SK-N-SH (cell line): ENCODE results near the gene ANKRD34B. TPM values are rescaled to one million over a fixed set of nuclear protein-coding genes. Genes with fewer than 3 reads are reported as not detected.

Experiments
- CTCF ChIA-PET: fragments of 300-600, 350-600 bp; formaldehyde crosslinking; extraction: SDS; loops from one replicate; lab custom pipeline; 2021; lab: Yijun Ruan, JAX
- POLR2A ChIA-PET: fragments of 350-600 bp; sonication (Branson Sonifier 250); formaldehyde crosslinking; extraction: SDS; loops from one replicate; lab custom pipeline; 2020; ENCODE audit warnings: antibody characterized with exemption, inconsistent platforms; lab: Yijun Ruan, JAX
- DNase-seq: peaks from one replicate; pipeline ENCODE4 v3.0.0; 2012
- H2AFZ ChIP-seq: fragments of 200-600 bp; sonication (generic); 2 replicates; pipeline ENCODE4 v1.8.1; 2016; ENCODE audit warnings: antibody characterized with exemption, mild to moderate bottlenecking, low read depth
- H3F3A ChIP-seq: fragments of 200-600 bp; sonication (generic); replicated peaks from 2 replicates; pipeline ENCODE3; 2016; ENCODE audit warnings: antibody characterized with exemption, mild to moderate bottlenecking; ENCODE audit not compliant: insufficient read depth
- H3K27ac ChIP-seq, 2 experiments: fragments of 200-500 bp in 1 of 2; fragments of 200-600 bp in 1 of 2; sonication (Bioruptor generic) in 1 of 2; sonication (generic), shearing (Covaris generic) in 1 of 2; 2 replicates each; pipeline versions ENCODE4 v1.5.1 to v1.6.1; 2014 to 2016; ENCODE audit warnings: low read depth in 2 of 2, inconsistent platforms in 1 of 2, low read length in 1 of 2, mild to moderate bottlenecking in 1 of 2, mixed read lengths in 1 of 2
- H3K27me3 ChIP-seq: fragments of 200-600 bp; sonication (generic), shearing (Covaris generic); 2 replicates; pipeline ENCODE4 v1.6.1; 2016; ENCODE audit warnings: mixed run types; ENCODE audit not compliant: insufficient read depth
- H3K36me3 ChIP-seq, 2 experiments: fragments of 200-500 bp in 1 of 2; fragments of 200-600 bp in 1 of 2; sonication (Bioruptor generic) in 1 of 2; sonication (generic) in 1 of 2; replicated peaks in 1 of 2; 2 replicates each; pipeline versions ENCODE3 to v1.5.1; 2014 to 2016; ENCODE audit warnings: low read length in 1 of 2, mild to moderate bottlenecking in 1 of 2; ENCODE audit not compliant: insufficient read depth in 2 of 2, control insufficient read depth in 1 of 2
- H3K4me1 ChIP-seq, 2 experiments: fragments of 200-500 bp in 1 of 2; fragments of 200-600 bp in 1 of 2; sonication (Bioruptor generic) in 1 of 2; sonication (generic), shearing (Covaris generic) in 1 of 2; 2 replicates each; pipeline versions ENCODE4 v1.5.1 to v1.6.1; 2014 to 2016; ENCODE audit warnings: low read depth in 1 of 2, low read length in 1 of 2, mixed run types in 1 of 2; ENCODE audit not compliant: insufficient read depth in 2 of 2, control insufficient read depth in 1 of 2
- H3K4me2 ChIP-seq: fragments of 200-600 bp; sonication (generic), shearing (Covaris generic); 2 replicates; pipeline ENCODE4 v1.6.1; 2017; ENCODE audit warnings: mixed run types
- H3K4me3 ChIP-seq, 2 experiments: fragments of 200-500 bp in 1 of 2; fragments of 200-600 bp in 1 of 2; sonication (Bioruptor generic) in 1 of 2; sonication (generic), shearing (Covaris generic) in 1 of 2; 2 replicates each; pipeline versions ENCODE4 v1.5.1 to v1.8.1; 2014 to 2016; ENCODE audit warnings: low read depth in 2 of 2, inconsistent platforms in 1 of 2, low read length in 1 of 2, mild to moderate bottlenecking in 1 of 2, mixed read lengths in 1 of 2, moderate library complexity in 1 of 2
- H3K79me2 ChIP-seq: fragments of 200-600 bp; sonication (generic); 2 replicates; pipeline ENCODE4 v1.8.1; 2017; ENCODE audit warnings: mild to moderate bottlenecking; ENCODE audit not compliant: insufficient read depth
- H3K9ac ChIP-seq: fragments of 200-600 bp; sonication (generic); 2 replicates; pipeline ENCODE4 v1.6.1; 2017; ENCODE audit warnings: mixed run types
- H3K9me2 ChIP-seq: fragments of 200-600 bp; sonication (generic); 2 replicates; pipeline ENCODE4 v1.6.1; 2017; ENCODE audit warnings: mixed run types
- H3K9me3 ChIP-seq: fragments of 200-600 bp; sonication (generic); 2 replicates; pipeline ENCODE4 v1.6.1; 2017; ENCODE audit warnings: mixed run types, mild to moderate bottlenecking, moderate library complexity
- H4K20me1 ChIP-seq: fragments of 200-600 bp; sonication (generic); 2 replicates; pipeline ENCODE4 v1.6.1; 2017; ENCODE audit warnings: mild to moderate bottlenecking, mixed run types; ENCODE audit not compliant: insufficient read depth
- CHD2 ChIP-seq: fragments of 150-350 bp; IDR thresholded peaks from 2 replicates; pipeline ENCODE4 v1.6.1; 2018; ENCODE audit warnings: low read length; ENCODE audit not compliant: partially characterized antibody
- ELF1 ChIP-seq: IDR thresholded peaks from 2 replicates; pipeline ENCODE4 v1.4.0; 2012
- EP300 ChIP-seq, 2 experiments: IDR thresholded peaks; 2 replicates each; pipeline versions ENCODE4 v1.4.0 to v1.6.1; 2012; ENCODE audit warnings: borderline replicate concordance in 1 of 2, low read depth in 1 of 2, low read length in 1 of 2
- EZH2phosphoT487 ChIP-seq: fragments of 200-600 bp; sonication (generic); IDR thresholded peaks from 2 replicates; pipeline ENCODE4 v1.6.1; 2017; ENCODE audit warnings: low read depth, mixed run types, mild to moderate bottlenecking, antibody characterized with exemption, moderate library complexity, borderline replicate concordance
- FOSL2 ChIP-seq: IDR thresholded peaks from 2 replicates; pipeline ENCODE4 v1.4.0; 2012; ENCODE audit warnings: low read depth, mild to moderate bottlenecking, moderate library complexity, borderline replicate concordance
- FOXM1 ChIP-seq: IDR thresholded peaks from 2 replicates; pipeline ENCODE4 v1.4.0; 2012; ENCODE audit warnings: low read depth, mild to moderate bottlenecking
- GABPA ChIP-seq: IDR thresholded peaks from 2 replicates; pipeline ENCODE4 v1.4.0; 2012; ENCODE audit warnings: low read depth, mild to moderate bottlenecking
- JUND ChIP-seq: IDR thresholded peaks from 2 replicates; pipeline ENCODE4 v1.4.0; 2012
- MEF2A ChIP-seq: IDR thresholded peaks from 2 replicates; pipeline ENCODE4 v1.4.0; 2012; ENCODE audit warnings: low read depth, borderline replicate concordance
- NRF1 ChIP-seq: IDR thresholded peaks from 2 replicates; pipeline ENCODE4 v1.6.1; 2012; ENCODE audit warnings: low read depth, mild to moderate bottlenecking, low read length
- RAD21 ChIP-seq: IDR thresholded peaks from 2 replicates; pipeline ENCODE4 v1.6.1; 2012; ENCODE audit warnings: mild to moderate bottlenecking, low read length
- SIN3A ChIP-seq: IDR thresholded peaks from 2 replicates; pipeline ENCODE4 v1.6.1; 2012; ENCODE audit warnings: low read depth, mild to moderate bottlenecking, low read length, moderate library complexity, borderline replicate concordance
- TAF1 ChIP-seq: IDR thresholded peaks from 2 replicates; pipeline ENCODE4 v1.6.1; 2012; ENCODE audit warnings: low read depth, mild to moderate bottlenecking, low read length, moderate library complexity, borderline replicate concordance
- TEAD4 ChIP-seq: IDR thresholded peaks from 2 replicates; pipeline ENCODE4 v1.4.0; 2012; ENCODE audit warnings: mild to moderate bottlenecking, borderline replicate concordance; ENCODE audit not compliant: insufficient read depth
- YY1 ChIP-seq: IDR thresholded peaks from 2 replicates; pipeline ENCODE4 v1.4.0; 2012; ENCODE audit warnings: low read depth, mild to moderate bottlenecking
- WGBS: methylation state at CpG from one replicate; pipeline ENCODE4 v1.1.6; 2017; ENCODE audit warnings: low lambda C conversion rate; 5-methylcytosine and 5-hydroxymethylcytosine counted together
- polyA plus RNA-seq, 3 experiments: library from polyadenylated mRNA; depleted of rRNA; stranded (reverse); fragments of >200 nt; gene quantifications; 2 replicates each; pipeline ENCODE4 v1.2.3, GENCODE V29; 2012
- TF ChIP-seq, protein P1 (sequence below): IDR thresholded peaks from 2 replicates; pipeline ENCODE4 v1.4.0; 2012; ENCODE audit warnings: low read depth, borderline replicate concordance
- TF ChIP-seq, protein P2 (sequence below): IDR thresholded peaks from 2 replicates; pipeline ENCODE4 v1.4.0; 2012; ENCODE audit warnings: low read depth, borderline replicate concordance
- TF ChIP-seq, protein P3 (sequence below): fragments of 200-600 bp; sonication (generic); IDR thresholded peaks from 2 replicates; pipeline ENCODE4 v1.6.1; 2017; ENCODE audit warnings: antibody characterized with exemption, mild to moderate bottlenecking, moderate library complexity
- TF ChIP-seq, protein P4 (sequence below): IDR thresholded peaks from 2 replicates; pipeline ENCODE4 v1.6.1; 2012; ENCODE audit warnings: mild to moderate bottlenecking, low read depth, low read length, moderate library complexity

ANKRD34B gene
- polyA plus RNA-seq, 1 of the 3 experiments (the other 2 are of a cell fraction), result not detected

DNA sequence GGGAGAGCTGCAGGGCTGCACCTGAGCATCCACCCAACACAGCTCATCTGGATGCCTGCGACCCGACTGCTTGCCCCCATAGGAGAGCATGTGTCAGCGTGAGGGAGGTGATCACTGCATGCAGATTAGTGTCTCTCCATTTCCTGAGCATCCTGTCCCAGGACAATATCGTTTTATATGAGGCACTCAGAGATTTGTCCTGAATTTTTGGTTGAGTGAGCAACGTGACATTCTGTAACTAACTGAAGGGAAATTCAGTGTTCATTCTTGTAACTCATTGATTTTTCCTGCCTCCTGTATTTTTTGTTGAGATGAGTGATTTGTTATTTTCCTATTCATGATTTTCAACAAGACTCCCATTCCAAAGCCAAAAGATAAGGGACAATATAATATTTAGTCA is 20.7 kb upstream of the ANKRD34B start:
- Histone ChIP-seq H3K4me1 (no peaks in the 10 kb centered on the region), H4K20me1 (no peaks in the 10 kb centered on the region), H3K9me3 (no peaks in the 10 kb centered on the region), H2AFZ (no peak overlapping the region), H3K9ac (no peak overlapping the region), H3F3A (no peaks in the 10 kb centered on the region), H3K79me2 (no peaks in the 10 kb centered on the region), H3K4me2 (no peak overlapping the region), H3K27me3 (no peaks in the 10 kb centered on the region), H3K4me3 (no peak overlapping the region), H3K36me3 (no peaks in the 10 kb centered on the region), H3K27ac (no peak overlapping the region), H3K9me2 (no peaks in the 10 kb centered on the region)
- POLR2A ChIA-PET, result no interaction called here
- DNase-seq, result no peak
- TF ChIP-seq, protein P1, sequence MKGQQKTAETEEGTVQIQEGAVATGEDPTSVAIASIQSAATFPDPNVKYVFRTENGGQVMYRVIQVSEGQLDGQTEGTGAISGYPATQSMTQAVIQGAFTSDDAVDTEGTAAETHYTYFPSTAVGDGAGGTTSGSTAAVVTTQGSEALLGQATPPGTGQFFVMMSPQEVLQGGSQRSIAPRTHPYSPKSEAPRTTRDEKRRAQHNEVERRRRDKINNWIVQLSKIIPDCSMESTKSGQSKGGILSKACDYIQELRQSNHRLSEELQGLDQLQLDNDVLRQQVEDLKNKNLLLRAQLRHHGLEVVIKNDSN, result no peak
- WGBS, result 76% methylated on average over 4 of the region's 5 CpGs
- CTCF ChIA-PET, result no interaction called here

DNA sequence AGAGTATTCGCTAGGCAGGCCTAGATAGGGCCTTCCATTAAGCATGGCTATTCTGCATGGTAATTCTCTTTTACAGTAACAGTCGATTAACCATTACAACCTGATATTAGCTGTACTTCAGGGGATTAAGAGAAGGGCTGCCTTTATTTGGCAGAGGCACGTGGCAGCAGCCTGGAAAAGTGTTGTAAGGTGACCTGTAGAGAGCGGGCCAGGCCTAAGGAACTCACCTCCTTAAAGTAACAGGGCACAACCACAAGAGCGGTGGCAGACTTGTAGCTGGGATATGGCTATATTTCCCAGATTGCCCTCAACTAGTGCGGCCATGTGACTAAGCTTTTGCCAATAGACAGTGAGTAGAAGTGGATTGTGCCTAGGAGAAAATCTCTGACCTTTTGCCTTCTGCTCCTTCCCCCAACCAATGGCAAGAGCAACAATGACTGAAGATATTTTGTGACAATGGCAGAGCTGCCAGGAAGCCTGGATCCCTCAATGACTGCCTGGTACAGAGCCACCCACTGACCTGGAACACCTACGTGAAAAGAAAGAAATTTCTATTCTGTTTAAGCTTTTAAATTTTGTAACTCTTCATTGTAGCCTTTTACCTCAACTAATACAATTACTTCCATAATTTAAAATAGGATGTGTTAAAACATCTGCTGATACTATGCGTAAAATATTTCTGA is 18.9 kb upstream of the ANKRD34B start:
- ChIA-PET CTCF (no interaction called here), POLR2A (no interaction called here)
- no peaks in the 10 kb centered on the region for H3K4me1 ChIP-seq
- 76% methylated on average over 8 of the region's 8 CpGs for WGBS
- no peaks in the 10 kb centered on the region for H3K36me3 ChIP-seq
- H3K27me3 ChIP-seq, result no peaks in the 10 kb centered on the region
- no peaks in the 10 kb centered on the region for H3F3A ChIP-seq
- H3K9ac ChIP-seq, result no peak overlapping the region
- TF ChIP-seq FOXM1, result no peak
- TF ChIP-seq RAD21, result no peak
- no peak for TF ChIP-seq TEAD4
- TF ChIP-seq, protein P2, sequence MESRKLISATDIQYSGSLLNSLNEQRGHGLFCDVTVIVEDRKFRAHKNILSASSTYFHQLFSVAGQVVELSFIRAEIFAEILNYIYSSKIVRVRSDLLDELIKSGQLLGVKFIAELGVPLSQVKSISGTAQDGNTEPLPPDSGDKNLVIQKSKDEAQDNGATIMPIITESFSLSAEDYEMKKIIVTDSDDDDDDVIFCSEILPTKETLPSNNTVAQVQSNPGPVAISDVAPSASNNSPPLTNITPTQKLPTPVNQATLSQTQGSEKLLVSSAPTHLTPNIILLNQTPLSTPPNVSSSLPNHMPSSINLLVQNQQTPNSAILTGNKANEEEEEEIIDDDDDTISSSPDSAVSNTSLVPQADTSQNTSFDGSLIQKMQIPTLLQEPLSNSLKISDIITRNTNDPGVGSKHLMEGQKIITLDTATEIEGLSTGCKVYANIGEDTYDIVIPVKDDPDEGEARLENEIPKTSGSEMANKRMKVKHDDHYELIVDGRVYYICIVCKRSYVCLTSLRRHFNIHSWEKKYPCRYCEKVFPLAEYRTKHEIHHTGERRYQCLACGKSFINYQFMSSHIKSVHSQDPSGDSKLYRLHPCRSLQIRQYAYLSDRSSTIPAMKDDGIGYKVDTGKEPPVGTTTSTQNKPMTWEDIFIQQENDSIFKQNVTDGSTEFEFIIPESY, result no peak
- TF ChIP-seq NRF1, result no peak
- TF ChIP-seq, protein P3, sequence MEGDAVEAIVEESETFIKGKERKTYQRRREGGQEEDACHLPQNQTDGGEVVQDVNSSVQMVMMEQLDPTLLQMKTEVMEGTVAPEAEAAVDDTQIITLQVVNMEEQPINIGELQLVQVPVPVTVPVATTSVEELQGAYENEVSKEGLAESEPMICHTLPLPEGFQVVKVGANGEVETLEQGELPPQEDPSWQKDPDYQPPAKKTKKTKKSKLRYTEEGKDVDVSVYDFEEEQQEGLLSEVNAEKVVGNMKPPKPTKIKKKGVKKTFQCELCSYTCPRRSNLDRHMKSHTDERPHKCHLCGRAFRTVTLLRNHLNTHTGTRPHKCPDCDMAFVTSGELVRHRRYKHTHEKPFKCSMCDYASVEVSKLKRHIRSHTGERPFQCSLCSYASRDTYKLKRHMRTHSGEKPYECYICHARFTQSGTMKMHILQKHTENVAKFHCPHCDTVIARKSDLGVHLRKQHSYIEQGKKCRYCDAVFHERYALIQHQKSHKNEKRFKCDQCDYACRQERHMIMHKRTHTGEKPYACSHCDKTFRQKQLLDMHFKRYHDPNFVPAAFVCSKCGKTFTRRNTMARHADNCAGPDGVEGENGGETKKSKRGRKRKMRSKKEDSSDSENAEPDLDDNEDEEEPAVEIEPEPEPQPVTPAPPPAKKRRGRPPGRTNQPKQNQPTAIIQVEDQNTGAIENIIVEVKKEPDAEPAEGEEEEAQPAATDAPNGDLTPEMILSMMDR, result no peak
- TF ChIP-seq JUND, result no peak
- TF ChIP-seq, protein P4, sequence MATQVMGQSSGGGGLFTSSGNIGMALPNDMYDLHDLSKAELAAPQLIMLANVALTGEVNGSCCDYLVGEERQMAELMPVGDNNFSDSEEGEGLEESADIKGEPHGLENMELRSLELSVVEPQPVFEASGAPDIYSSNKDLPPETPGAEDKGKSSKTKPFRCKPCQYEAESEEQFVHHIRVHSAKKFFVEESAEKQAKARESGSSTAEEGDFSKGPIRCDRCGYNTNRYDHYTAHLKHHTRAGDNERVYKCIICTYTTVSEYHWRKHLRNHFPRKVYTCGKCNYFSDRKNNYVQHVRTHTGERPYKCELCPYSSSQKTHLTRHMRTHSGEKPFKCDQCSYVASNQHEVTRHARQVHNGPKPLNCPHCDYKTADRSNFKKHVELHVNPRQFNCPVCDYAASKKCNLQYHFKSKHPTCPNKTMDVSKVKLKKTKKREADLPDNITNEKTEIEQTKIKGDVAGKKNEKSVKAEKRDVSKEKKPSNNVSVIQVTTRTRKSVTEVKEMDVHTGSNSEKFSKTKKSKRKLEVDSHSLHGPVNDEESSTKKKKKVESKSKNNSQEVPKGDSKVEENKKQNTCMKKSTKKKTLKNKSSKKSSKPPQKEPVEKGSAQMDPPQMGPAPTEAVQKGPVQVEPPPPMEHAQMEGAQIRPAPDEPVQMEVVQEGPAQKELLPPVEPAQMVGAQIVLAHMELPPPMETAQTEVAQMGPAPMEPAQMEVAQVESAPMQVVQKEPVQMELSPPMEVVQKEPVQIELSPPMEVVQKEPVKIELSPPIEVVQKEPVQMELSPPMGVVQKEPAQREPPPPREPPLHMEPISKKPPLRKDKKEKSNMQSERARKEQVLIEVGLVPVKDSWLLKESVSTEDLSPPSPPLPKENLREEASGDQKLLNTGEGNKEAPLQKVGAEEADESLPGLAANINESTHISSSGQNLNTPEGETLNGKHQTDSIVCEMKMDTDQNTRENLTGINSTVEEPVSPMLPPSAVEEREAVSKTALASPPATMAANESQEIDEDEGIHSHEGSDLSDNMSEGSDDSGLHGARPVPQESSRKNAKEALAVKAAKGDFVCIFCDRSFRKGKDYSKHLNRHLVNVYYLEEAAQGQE, result no peak
- TF ChIP-seq ELF1, result no peak
- TF ChIP-seq MEF2A, result no peak
- TF ChIP-seq FOSL2, result no peak
- no peak for TF ChIP-seq TAF1
- TF ChIP-seq SIN3A, result no peak
- TF ChIP-seq YY1, result no peak
- no peak for TF ChIP-seq EZH2phosphoT487
- no peak for TF ChIP-seq EP300 (IDR thresholded peaks at IDR 0.05; ENCODE audit: borderline replicate concordance in 1 of 2, low read depth in 1 of 2, low read length in 1 of 2)
- TF ChIP-seq GABPA, result no peak
- TF ChIP-seq CHD2, result no peak
- H3K79me2 ChIP-seq, result no peaks in the 10 kb centered on the region
- no peak overlapping the region for H2AFZ ChIP-seq
- H3K27ac ChIP-seq, result no peak overlapping the region
- H4K20me1 ChIP-seq, result no peaks in the 10 kb centered on the region
- H3K4me2 ChIP-seq, result no peak overlapping the region
- H3K9me3 ChIP-seq, result no peaks in the 10 kb centered on the region
- H3K4me3 ChIP-seq, result no peak overlapping the region
- no peaks in the 10 kb centered on the region for H3K9me2 ChIP-seq
- no peak for DNase-seq
